ENCODE results near the gene GNAT2. TPM values are rescaled to one million over a fixed set of nuclear protein-coding genes. Genes with fewer than 3 reads are reported as not detected.

GNAT2 gene
- total RNA-seq, 4 donors from 2014 or later, result not detected

DNA sequence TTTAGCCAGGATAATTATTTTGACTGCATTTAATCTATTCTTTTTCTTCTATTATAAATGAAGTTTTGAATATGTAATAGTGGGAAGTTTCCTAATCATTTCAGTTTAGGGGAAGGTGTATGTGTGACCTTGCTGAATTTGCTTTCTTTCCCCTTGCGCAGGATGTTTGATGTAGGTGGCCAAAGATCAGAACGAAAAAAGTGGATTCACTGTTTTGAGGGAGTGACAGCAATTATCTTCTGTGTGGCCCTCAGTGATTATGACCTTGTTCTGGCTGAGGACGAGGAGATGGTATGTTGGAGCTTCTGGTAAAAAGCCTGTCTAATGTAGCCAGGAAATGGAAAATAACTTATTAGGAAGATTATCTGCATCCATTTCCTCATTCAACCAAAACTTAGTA, 33.4 kb downstream of the GNAT2 start:
- Histone ChIP-seq H3K27ac (no peak overlapping the region), H3K4me3 (no peak overlapping the region), H3K27me3 (no peaks in the 10 kb centered on the region), H3K9me3 (no peaks in the 10 kb centered on the region), H3K4me1 (no peaks in the 10 kb centered on the region), H3K36me3 (peaks cover 0 to 56% (median 28%) of the 10 kb centered on the region in 4 donors)
- TF ChIP-seq EP300 (IDR thresholded peaks at IDR 0.05; ENCODE audit: low read depth) (no peak), POLR2A (IDR thresholded peaks at IDR 0.05) (no peak), POLR2AphosphoS5 (IDR thresholded peaks at IDR 0.05) (no peak)
- TF ChIP-seq, protein P1, sequence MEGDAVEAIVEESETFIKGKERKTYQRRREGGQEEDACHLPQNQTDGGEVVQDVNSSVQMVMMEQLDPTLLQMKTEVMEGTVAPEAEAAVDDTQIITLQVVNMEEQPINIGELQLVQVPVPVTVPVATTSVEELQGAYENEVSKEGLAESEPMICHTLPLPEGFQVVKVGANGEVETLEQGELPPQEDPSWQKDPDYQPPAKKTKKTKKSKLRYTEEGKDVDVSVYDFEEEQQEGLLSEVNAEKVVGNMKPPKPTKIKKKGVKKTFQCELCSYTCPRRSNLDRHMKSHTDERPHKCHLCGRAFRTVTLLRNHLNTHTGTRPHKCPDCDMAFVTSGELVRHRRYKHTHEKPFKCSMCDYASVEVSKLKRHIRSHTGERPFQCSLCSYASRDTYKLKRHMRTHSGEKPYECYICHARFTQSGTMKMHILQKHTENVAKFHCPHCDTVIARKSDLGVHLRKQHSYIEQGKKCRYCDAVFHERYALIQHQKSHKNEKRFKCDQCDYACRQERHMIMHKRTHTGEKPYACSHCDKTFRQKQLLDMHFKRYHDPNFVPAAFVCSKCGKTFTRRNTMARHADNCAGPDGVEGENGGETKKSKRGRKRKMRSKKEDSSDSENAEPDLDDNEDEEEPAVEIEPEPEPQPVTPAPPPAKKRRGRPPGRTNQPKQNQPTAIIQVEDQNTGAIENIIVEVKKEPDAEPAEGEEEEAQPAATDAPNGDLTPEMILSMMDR (IDR thresholded peaks at IDR 0.05), result no peak
- in situ Hi-C loops (cut with MboI; ENCODE audit: low pct_ligation_motif_present in 1 of 4, low pct_unique_long_range_greater_than_20kb in 1 of 4, low sequenced_read_pairs in 3 of 4) (no loop called here), intact Hi-C loops (cut with DNase I; ENCODE audit: low total_unique reads) (no loop called here)
- 80 to 97% methylated on average over 2 to 3 of the region's 3 CpGs for WGBS, 2 donors (ENCODE audit: low coverage in 1 of 2)
- no peak for DNase-seq

DNA sequence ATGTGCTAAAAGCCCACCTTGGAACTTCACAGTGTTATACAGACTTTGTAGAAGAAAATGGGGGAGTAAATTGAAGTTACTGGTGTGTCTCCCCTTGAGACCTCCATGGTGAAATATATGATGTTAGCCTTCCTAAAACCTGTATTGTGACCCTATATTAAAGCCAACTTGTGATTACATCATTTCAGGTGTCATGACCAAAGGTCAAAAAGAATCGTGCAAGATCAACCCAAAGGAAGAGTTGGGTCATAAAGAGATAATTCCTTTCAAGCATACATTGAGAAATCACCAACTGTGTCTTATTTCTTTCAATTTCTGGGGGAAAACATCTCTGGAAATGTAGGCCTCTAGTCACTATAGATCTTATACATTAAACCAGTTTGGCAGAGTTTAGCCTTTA, 34.6 kb downstream of the GNAT2 start:
- Histone ChIP-seq H3K36me3 (peaks cover 0 to 57% (median 24%) of the 10 kb centered on the region in 4 donors), H3K4me3 (no peak overlapping the region), H3K27ac (no peak overlapping the region), H3K27me3 (no peaks in the 10 kb centered on the region), H3K4me1 (peaks cover 0 to 1% (median 0%) of the 10 kb centered on the region in 4 donors), H3K9me3 (no peaks in the 10 kb centered on the region)
- DNase-seq, result no peak
- intact Hi-C loops (cut with DNase I; ENCODE audit: low total_unique reads), result loop anchor here (5.0 kb wide), 1 partner anchor 542 kb away; the partner anchor contains the start of gene WDR47
- in situ Hi-C loops (cut with MboI; ENCODE audit: low pct_ligation_motif_present in 1 of 4, low pct_unique_long_range_greater_than_20kb in 1 of 4, low sequenced_read_pairs in 3 of 4), result no loop called here
- WGBS, 2 donors (ENCODE audit: low coverage in 1 of 2), result 50 to 53% methylated on average over 1 of the region's 1 CpG
- no peak for TF ChIP-seq POLR2A (IDR thresholded peaks at IDR 0.05)
- TF ChIP-seq EP300 (IDR thresholded peaks at IDR 0.05; ENCODE audit: low read depth), result no peak
- TF ChIP-seq, protein P1 (IDR thresholded peaks at IDR 0.05), result no peak
- no peak for TF ChIP-seq POLR2AphosphoS5 (IDR thresholded peaks at IDR 0.05)

DNA sequence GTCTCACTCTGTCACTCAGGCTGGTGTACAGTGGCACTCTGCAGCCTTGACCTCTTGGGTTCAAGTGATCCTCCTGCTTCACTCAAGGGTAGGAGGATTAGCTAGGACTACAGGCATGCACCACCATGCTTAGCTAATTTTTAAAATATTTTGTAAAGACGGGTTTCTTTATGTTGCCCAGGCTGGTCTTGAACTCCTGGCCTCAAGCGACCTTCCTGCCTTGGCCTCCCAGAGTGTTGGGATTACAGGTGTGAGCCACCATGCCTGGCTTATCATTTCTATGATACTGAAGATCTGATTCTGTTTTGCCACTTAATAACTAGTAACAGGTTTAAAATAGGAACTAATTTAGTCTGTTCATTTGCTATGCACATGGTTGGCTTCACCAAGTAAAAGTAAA, 37.4 kb downstream of the GNAT2 start:
- in situ Hi-C loops (cut with MboI; ENCODE audit: low pct_ligation_motif_present in 1 of 4, low pct_unique_long_range_greater_than_20kb in 1 of 4, low sequenced_read_pairs in 3 of 4) (no loop called here), intact Hi-C loops (cut with DNase I; ENCODE audit: low total_unique reads) (loop anchor here (5.0 kb wide), 1 partner anchor 540 kb away; the partner anchor contains the start of gene WDR47)
- no peak for DNase-seq
- Histone ChIP-seq H3K9me3 (no peaks in the 10 kb centered on the region), H3K4me3 (no peak overlapping the region), H3K36me3 (peaks cover 0 to 38% (median 16%) of the 10 kb centered on the region in 4 donors), H3K4me1 (peaks cover 0 to 10% (median 3%) of the 10 kb centered on the region in 4 donors), H3K27ac (no peak overlapping the region), H3K27me3 (no peaks in the 10 kb centered on the region)
- 80 to 94% methylated on average over 2 of the region's 2 CpGs for WGBS, 2 donors (ENCODE audit: low coverage in 1 of 2)
- TF ChIP-seq EP300 (IDR thresholded peaks at IDR 0.05; ENCODE audit: low read depth) (no peak), POLR2AphosphoS5 (IDR thresholded peaks at IDR 0.05) (no peak), POLR2A (IDR thresholded peaks at IDR 0.05) (no peak)
- TF ChIP-seq, protein P1 (IDR thresholded peaks at IDR 0.05), result no peak

DNA sequence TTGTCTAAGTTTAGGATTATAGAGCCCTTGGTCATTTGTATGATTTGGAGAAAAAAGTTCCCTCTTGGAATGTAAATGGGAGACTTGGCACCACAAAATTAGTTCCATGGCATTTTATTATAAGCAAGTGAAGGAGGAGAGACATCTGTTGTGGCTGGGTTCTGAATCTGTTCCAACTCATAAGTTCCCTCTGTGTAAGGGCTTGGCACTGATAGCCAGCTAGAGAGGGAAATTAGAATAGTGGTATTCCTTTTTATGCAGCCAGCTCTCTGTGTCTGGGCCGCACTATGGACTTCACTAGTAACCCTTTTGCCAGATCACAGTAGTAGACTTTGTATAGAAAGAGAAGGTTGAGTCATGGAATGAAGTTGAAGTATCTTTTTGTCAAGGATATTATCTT, 39.9 kb downstream of the GNAT2 start:
- Histone ChIP-seq H3K36me3 (peaks cover 0 to 24% (median 9%) of the 10 kb centered on the region in 4 donors), H3K27ac (peak overlapping the region in 1 of 4 donors; percentile 16), H3K4me1 (peaks cover 0 to 13% (median 3%) of the 10 kb centered on the region in 4 donors), H3K4me3 (no peak overlapping the region), H3K27me3 (no peaks in the 10 kb centered on the region), H3K9me3 (no peaks in the 10 kb centered on the region)
- WGBS, 2 donors (ENCODE audit: low coverage in 1 of 2), result 67 to 69% methylated on average over 1 of the region's 1 CpG
- TF ChIP-seq POLR2A (IDR thresholded peaks at IDR 0.05) (no peak), EP300 (IDR thresholded peaks at IDR 0.05; ENCODE audit: low read depth) (no peak), POLR2AphosphoS5 (IDR thresholded peaks at IDR 0.05) (no peak)
- TF ChIP-seq, protein P1 (IDR thresholded peaks at IDR 0.05), result no peak
- in situ Hi-C loops (cut with MboI; ENCODE audit: low pct_ligation_motif_present in 1 of 4, low pct_unique_long_range_greater_than_20kb in 1 of 4, low sequenced_read_pairs in 3 of 4), result no loop called here
- DNase-seq, result no peak
- intact Hi-C loops (cut with DNase I; ENCODE audit: low total_unique reads), result no loop called here
